NCI-H187 treated with DMSO at 0.1 percent for 48 hours (cell line): ENCODE data around the gene MAGEA8.
"Not testable (repeated sequence)": the region's sequence is repeated elsewhere in the genome, so short reads cannot be mapped to it uniquely, and the experiment has no call there.

Experiments
- DNase-seq: peaks from one replicate; lab custom pipeline; 2025; lab: John Stamatoyannopoulos, UW

The MAGEA8 gene, protein sequence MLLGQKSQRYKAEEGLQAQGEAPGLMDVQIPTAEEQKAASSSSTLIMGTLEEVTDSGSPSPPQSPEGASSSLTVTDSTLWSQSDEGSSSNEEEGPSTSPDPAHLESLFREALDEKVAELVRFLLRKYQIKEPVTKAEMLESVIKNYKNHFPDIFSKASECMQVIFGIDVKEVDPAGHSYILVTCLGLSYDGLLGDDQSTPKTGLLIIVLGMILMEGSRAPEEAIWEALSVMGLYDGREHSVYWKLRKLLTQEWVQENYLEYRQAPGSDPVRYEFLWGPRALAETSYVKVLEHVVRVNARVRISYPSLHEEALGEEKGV

DNA sequence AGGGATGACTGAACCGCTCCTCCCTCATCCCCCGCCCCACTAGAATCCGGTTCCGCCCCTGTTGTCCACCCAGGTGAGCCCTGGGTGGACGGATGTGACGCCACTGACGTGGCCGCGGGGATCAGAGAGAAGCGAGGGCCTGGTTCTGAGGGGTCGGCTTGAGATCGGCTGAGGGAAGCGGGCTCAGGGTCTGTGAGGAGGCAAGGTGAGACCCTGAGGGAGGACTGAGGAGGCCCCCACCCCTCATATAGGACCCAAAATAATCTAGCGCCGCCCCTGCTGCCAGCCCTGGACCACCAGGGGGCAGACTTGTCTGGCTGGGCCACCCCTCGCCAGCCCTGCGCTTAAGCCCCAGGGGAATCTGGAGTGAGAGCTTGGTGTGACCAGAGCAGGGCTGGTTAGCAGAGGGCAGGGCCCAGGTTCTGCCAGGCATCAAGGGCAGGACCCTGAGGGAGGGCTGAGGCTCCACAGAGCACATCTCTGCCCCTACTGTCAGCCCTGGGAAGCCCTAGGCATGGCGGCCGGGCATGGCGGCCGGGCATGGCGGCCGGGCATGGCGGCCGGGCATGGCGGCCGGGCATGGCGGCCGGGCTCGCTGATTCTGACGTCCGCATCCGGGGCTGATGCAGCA lies at the start of gene MAGEA8:
MAGEA8 (plus strand) TSS at position 103 of the 631 bp plus-strand sequence. CDS start 3,090 bp downstream, outside the sequence.
- no peak for DNase-seq

DNA sequence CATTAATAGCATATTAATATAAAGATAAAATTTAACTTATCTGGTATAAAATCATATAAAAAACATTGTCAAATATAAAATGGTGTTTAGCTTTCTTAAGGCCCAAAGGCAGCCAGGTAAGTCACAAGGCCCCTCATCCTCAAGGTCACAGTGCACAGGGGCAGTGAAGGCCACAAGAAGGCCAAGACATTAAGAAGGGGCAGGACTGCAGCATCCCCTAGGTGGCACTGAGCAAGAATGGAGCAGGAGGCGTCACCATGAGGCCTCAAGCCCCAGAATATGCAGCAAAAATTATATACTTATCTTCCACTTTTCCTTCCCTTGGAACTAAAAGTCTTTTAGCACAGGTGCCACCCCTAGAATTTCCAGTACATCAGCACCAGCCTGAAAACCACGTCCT lies 49.5 kb upstream of the MAGEA8 start:
- DNase-seq = no peak

DNA sequence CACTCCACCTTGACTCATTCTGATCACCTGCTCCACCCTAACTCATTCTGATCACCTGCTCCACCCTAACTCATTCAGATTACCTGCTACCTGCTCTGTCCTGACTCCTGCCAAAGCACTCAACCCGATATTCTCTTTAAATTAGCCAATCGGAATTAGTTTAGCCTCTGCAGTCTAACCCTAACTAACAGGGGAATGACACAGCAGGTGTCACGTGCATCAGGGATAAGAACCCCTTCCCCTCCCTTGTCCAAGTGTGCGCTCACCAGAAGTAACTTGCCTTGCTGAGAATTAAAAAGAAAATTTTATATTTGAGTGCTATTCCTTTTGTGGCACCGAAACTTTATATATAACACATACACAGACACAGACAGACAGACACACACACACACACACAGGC lies 44.3 kb upstream of the MAGEA8 start:
- DNase-seq = not testable (repeated sequence)

DNA sequence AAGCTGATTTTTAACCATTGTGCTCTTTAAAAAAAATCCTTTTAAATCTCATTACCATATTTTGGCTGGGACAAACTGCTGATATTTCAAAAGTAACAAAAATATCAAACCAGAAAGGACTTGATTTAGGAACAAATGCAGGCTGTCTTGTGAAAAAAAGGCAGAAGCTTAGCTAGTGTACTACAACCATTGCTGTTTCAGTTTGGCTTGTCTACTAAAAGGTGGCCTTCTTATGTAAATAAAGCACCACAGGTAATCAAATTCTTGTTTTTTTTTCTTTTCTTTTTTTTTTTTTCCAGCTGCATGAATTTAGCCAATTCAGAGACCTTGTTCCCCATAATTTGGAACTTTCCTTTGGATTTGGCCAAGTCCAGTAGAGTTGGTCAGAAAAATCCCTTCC lies 43.8 kb upstream of the MAGEA8 start:
- DNase-seq = no peak

DNA sequence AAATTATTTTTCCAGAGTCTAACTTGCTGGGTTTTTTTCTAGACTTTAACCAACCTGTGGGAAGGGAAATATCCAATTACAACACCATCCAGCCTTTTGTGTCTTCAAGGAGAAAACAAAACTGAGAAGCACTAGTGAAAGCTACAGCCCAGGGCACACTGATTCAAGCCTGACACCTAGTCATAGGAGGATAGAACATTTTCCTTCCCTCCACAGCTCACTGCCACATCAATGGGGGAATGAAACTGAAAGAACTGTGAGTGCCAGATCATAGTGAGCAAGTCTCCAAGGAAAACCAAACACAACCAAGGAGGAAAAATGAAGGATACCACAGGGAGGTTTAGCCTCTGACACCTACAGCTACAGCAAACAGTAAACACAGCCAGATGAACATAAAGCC lies 43.3 kb upstream of the MAGEA8 start:
- DNase-seq = no peak

DNA sequence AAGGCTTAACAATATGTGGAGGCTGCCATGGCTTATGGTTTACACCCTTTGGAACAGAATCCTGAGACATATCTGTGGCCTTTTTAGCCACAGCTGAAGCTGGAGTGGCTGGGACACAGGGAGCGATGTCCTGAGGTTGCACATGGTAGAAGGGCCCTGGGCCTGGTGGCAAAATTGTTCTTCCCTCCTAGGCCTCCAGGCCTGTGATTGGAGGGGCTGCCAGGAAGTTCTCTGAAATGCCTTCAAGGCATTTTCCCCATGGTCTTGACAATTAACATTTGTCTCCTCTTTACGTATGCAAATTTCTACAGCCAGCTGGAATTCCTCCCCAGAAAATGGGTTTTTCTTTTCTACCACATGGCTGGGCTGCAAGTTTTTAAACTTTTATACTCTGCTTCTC lies 39.1 kb upstream of the MAGEA8 start:
- no peak for DNase-seq

DNA sequence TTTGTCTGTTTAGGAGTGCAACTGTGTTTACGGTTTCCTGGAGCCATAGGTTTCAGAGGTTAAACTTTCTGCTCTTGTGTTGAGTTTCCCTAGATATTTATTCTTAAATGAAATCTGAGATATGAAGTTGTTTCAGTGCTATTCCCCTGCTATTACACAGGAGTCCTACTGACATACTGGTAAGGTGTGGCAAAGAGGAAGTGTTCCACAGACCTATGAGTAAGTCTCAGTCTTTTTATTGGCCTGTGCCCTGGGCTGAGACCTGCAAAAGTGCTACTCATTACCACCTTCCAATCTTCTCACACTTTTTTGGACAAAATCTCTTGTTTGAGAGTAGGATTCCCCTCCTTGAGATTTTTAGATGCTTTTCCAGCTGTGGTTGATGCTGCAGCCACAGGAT lies 35.6 kb upstream of the MAGEA8 start:
- DNase-seq = no peak

DNA sequence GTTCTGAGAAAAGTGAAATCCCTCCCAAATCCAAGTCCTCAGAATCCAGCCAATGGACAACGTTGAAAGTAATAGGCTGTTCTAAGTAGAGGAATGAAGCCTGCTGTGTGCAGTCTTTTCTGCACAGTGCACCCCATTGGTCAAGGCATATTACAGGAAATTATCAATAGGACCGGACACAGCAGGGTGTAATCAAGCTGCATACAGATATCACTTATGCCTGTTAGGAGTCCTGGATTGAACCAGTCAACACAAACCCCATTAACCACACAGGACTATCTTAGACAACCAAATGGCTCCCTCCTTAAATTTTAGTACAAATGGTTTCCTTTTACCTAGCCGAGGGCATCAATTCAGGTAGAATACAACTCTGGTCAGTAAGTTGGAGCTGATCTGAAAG lies 34.2 kb upstream of the MAGEA8 start:
- no peak for DNase-seq

DNA sequence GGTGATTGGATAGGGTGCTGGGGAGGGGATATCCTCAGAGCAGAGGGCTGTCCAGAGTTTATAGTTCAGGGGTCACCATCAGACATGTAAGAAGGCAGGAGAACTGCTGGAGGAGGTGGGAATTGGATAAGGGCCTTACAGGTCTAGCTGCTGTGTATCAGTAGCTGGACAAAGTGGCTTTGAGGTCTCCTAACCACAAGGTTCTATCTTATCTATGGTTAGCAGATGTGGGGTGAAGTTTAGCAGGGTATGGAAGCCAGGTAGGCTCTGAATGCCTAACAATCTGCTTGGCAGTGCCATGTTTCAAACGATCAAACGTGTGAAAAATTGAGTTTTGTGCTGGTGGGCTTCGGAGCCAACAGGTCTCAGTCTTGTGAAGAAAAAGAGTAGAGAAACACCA lies 32.1 kb upstream of the MAGEA8 start:
- no peak for DNase-seq

DNA sequence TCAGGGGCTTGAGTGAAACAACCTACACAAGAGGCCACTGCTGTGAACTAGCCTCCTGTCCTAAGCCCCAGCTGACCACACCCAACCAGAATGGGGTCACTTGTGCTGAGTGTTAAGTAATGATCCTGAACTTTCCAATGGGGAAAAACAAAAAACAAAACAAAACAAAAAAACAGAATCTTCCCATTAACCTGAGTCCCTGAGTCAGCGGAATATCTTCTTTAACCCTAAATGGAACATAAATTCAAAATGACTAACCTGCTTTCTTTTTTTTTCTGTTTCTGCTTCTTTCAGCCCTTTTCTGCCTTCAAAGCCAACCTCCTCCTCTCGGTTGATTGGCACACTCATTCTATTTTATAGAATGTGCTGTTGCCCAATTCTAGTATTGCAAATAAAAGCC lies 31.2 kb upstream of the MAGEA8 start:
- DNase-seq = no peak

DNA sequence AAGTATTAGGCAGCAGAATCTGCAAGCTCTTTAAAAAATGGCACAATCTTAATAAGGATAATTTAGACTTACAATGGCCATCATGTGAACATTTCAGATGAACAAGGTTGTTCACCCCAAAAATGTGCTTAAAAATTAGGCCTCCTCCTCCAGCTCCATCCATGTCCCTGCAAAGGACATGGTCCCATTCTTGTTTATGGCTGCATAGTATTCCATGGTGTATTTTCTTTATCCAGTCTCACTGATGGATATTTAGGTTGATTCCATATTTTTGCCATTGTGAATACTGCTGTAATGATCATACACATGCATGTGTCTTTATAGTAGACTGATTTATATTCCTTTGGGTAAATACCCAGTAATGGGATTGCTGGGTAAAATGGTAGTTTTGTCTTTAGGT lies 29.1 kb upstream of the MAGEA8 start:
- DNase-seq = no peak

DNA sequence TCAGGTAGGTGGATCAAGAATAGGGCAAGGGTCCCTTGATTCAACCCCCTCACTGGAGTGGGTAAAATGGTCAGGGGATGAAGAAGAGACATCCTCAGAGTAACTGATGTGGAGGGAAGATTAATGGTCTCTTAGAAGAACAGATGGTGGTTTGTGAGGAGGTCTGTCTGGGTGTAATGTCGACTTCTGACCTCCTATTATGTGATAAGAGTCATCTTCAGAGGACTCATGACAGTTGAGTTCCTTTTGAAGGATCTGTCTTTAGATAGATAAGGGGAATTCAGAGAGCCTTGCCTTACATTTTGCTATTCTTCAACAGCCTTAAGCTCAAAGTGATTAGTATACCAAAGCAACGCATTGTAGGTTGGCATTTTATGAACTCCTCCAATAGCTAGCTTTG lies 27.1 kb upstream of the MAGEA8 start:
- no peak for DNase-seq

DNA sequence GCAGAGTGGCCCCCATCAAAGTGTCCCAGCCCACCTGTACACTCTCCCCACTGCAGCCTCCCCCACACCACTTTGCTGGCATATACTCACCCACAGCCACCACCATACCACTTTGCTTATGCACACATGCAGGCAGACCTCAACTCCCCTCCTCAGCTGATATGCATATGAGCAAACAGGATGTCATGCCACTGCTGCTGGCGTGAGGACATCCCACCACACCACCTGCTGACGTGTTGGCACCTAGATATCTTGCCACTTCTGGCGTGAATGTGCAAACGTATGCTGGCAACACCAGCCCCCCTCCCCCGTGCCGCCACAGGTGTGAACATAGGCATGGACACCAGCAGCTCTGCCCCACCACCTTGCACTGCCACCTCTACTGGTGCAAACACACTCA lies 22.4 kb upstream of the MAGEA8 start:
- no peak for DNase-seq

DNA sequence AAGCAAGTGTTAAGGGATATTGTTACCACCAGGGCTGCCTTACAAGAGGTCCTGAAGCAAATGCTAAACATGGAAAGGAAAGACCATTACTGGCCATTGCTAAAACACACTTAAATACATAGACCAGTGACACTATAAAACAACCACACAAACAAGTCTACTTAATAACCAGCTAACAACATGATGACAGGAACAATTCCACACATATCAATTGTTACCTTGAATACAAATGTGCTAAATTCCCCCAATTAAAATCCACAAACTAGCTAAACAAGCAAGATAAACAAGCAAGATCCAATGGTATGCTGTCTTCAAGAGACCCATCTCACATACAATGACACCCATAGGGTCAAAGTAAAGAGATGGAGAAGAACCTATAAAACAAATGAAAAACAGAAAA lies 20.5 kb upstream of the MAGEA8 start:
- DNase-seq = no peak

DNA sequence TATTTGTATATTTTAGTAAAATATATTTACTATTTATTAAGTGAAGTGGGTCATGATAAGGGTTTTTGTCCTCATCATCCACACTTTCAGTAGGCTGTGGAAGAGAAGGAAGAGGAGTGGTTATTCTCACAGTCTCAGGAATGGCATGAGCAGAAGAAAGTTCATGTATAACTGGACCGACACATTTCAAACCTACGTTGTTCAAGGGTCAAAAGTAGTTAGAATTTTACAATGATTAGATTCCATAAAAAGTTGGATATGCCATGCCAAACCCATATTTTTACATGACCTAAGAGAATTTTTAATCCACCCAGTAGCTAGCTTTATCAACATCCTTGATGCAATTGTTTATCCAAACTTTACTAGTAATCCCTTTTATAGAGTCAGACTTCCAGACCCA lies 15.6 kb upstream of the MAGEA8 start:
- no peak for DNase-seq

DNA sequence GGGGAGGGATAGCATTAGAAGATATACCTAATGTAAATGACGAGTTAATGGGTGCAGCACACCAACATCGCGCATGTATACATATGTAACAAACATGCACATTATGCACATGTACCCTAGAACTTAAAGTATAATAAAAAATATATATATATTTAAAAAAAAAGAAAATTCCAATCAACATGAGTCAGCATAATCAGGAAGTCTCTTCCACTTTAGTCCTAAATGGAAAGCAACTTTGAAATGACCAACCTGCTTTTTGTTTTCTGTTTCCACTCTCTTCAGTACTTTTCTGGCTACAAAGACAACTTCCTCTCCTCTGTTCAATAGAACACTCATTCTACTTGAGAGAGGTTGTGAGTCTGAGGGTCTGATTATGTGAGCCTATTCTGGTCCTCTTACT lies 13.5 kb upstream of the MAGEA8 start:
- no peak for DNase-seq

DNA sequence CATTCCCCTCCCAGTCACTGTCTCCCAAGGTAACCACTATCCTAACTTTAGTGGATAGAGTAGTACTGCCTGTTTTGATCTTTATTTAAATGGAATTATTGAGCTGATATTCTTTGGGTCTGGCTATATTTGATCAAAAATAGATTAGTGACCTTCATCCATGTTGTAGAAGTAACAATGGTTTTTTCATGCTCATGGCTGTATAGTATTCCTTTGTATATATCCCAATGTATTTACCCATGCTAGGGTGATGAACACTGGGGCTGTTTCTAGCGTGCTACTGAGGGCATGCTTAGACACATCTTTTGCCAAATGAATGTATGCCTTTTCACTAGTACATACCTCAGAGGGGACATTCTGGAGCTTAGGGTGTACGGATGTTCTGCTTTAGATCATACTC lies 10.1 kb upstream of the MAGEA8 start:
- no peak for DNase-seq

DNA sequence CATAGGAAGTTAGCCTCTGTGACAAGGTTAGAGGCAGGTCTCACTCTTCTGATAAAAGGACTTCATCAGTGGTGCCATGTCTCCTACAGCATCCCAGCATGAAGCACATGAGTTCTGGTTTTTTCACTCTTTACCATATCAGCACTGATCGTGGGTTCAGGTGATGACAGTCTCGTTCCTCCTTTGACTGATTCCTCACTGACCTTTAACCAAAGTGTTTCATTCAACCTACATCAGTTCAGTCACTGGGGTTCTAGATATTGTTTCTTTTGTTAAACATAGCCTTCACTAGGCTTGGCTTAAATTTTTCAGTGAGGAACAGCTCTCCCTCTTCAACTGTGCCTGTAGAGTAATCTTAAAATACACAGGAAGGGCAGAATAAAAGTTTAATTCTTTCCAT lies 9.6 kb upstream of the MAGEA8 start:
- DNase-seq = no peak

DNA sequence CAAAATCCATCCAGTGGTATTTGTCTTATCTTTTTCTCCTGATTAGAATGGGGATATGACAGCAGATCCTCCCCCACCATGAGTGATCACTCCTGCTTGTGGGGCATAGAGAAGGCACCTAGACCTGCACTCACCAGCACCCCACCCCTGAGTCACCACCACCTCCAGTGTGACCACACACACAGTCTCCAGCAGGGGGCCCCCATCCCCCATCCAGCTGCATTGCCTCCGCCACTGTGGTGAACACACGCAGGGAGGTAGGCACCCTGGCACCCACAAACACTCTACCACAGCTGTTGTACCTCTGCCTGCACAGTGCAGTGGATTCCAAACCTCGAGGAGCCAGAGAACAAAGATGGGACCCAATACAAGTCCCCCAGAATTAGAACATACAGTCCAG lies 9.0 kb upstream of the MAGEA8 start:
- DNase-seq = no peak

DNA sequence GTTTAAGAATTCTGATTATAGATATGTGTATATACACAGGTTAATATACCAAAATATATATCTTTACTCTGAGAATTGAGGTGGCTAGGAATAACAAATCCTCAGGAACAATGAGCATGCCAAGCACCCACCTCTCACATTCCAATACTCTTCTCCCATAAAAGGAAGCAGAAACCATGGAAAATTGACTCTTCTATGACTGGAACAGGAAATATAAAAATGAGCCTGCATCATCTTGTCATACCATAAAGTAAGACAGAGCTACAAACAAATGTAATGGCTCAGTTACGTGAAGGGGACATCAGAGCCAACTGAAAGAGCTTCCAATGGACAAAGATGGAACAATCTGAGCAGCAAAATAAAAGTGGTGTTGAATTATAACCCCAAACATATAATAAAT lies 3.8 kb upstream of the MAGEA8 start:
- no peak for DNase-seq

DNA sequence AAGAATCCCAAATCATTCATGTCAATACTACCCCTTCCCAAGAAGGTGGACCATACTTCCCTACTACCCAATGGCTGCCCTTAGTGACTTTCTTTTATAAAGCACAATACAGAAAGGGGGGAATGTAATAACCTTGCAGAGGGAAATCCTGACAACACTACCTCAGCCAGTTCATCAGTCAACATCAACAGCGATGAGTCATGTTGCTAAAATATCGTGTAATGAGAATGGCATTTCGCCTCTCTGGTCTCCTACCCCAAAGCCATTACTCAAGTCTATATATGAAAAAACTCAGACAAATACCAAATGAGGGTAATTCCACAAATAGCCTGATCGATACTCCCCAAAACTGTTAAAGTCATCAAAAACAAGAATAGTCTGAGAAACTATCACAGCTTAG lies 3.3 kb upstream of the MAGEA8 start:
- DNase-seq = no peak

DNA sequence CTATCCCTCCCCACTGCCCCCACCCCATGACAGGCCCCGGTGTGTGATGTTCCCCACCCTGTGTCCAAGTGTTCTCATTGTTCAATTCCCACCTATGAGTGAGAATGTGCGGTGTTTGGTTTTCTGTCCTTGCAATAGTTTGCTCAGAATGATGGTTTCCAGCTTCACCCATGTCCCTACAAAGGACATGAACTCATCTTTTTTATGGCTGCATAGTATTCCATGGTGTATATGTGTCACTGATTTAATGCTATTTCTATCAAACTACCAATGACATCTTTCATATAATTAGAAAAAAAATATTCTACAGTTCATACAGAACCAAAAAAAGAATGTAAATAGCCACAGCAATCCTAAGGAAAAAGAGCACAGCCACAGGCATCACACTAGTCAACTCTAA lies 9.8 kb downstream of the MAGEA8 start:
- DNase-seq = not testable (repeated sequence)

DNA sequence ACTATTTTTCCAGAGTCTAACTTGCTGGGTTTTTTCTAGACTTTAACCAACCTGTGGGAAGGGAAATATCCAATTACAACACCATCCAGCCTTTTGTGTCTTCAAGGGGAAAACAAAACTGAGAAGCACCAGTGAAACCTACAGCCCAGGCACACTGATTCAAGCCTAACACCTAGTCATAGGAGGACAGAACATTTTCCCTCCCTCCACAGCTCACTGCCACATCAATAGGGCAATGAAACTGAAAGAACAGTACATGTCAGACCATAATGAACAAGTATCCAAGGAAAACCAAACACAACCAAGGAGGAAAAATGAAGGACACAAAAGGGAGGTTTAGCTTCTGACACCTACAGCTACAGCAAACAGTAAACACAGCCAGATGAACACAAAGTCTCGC lies 17.6 kb downstream of the MAGEA8 start:
- no peak for DNase-seq
